Liver (tissue), 9 donors: ENCODE measurements around the gene CEP83. TPM values are rescaled to one million over a fixed set of nuclear protein-coding genes. Genes with fewer than 3 reads are reported as not detected.

Source experiments
- DNase-seq: peaks from one replicate; pipeline ENCODE4 v3.0.0-alpha.2; 2017; ENCODE audit warnings: low spot score
- H3K27ac ChIP-seq, 2 donors: one replicate each; pipeline ENCODE4 v1.7.0; 2013; ENCODE audit warnings: inconsistent platforms in 2 of 2, low read length in 2 of 2, control low read depth in 1 of 2, low read depth in 1 of 2, mild to moderate bottlenecking in 1 of 2
- H3K27me3 ChIP-seq, 4 donors: one replicate each; pipeline versions ENCODE4 v1.6.1 to v1.7.0; 2013; ENCODE audit warnings: low read length in 3 of 4, inconsistent platforms in 1 of 4, mild to moderate bottlenecking in 1 of 4, moderate library complexity in 1 of 4; ENCODE audit not compliant: control insufficient read depth in 4 of 4, insufficient read depth in 4 of 4
- H3K36me3 ChIP-seq, 4 donors: one replicate each; pipeline versions ENCODE4 v1.6.1 to v1.7.0; 2013; ENCODE audit warnings: low read length in 3 of 4, mild to moderate bottlenecking in 3 of 4, low read depth in 1 of 4, moderate library complexity in 1 of 4; ENCODE audit not compliant: control insufficient read depth in 4 of 4, insufficient read depth in 3 of 4
- H3K4me1 ChIP-seq, 4 donors: one replicate each; pipeline versions ENCODE4 v1.6.1 to v1.7.0; 2013; ENCODE audit warnings: low read length in 3 of 4, mild to moderate bottlenecking in 3 of 4, moderate library complexity in 1 of 4; ENCODE audit not compliant: control insufficient read depth in 4 of 4, insufficient read depth in 4 of 4
- H3K4me3 ChIP-seq, 3 donors: one replicate each; pipeline versions ENCODE4 v1.6.1 to v1.7.0; 2013; ENCODE audit warnings: low read length in 3 of 3, control low read depth in 1 of 3, low read depth in 1 of 3, mild to moderate bottlenecking in 1 of 3
- H3K9ac ChIP-seq, 2 donors: one replicate each; pipeline ENCODE4 v1.7.0; 2013; ENCODE audit warnings: low read length in 2 of 2, mild to moderate bottlenecking in 2 of 2, moderate library complexity in 2 of 2, control low read depth in 1 of 2, low read depth in 1 of 2
- H3K9me3 ChIP-seq, 4 donors: one replicate each; pipeline versions ENCODE4 v1.6.1 to v1.7.0; 2013; ENCODE audit warnings: low read length in 3 of 4; ENCODE audit not compliant: control insufficient read depth in 4 of 4
- ATF3 ChIP-seq: IDR thresholded peaks from 2 replicates; pipeline ENCODE4 v1.6.1; 2016; ENCODE audit warnings: antibody characterized with exemption
- CTCF ChIP-seq: fragments of 150-350 bp; IDR thresholded peaks from 2 replicates; pipeline ENCODE4 v1.5.1; 2017; ENCODE audit warnings: improper control_type of control experiment, low read depth, low read length; ENCODE audit not compliant: missing input control
- EGR1 ChIP-seq, 2 donors: IDR thresholded peaks; 2 replicates each; pipeline ENCODE4 v1.6.1; 2016 to 2018; ENCODE audit warnings: antibody characterized with exemption in 2 of 2, low read depth in 2 of 2
- FOXA1 ChIP-seq: IDR thresholded peaks from 2 replicates; pipeline ENCODE4 v1.6.1; 2016; ENCODE audit warnings: antibody characterized with exemption
- FOXA2 ChIP-seq: IDR thresholded peaks from 2 replicates; pipeline ENCODE4 v1.6.1; 2016; ENCODE audit warnings: antibody characterized with exemption
- GABPA ChIP-seq, 2 donors: IDR thresholded peaks in 1 of 2; conservative IDR thresholded peaks in 1 of 2; 2 replicates each; pipeline ENCODE4 v1.6.1; 2016; ENCODE audit warnings: antibody characterized with exemption in 2 of 2, mild to moderate bottlenecking in 1 of 2, moderate library complexity in 1 of 2
- HNF4A ChIP-seq, 2 donors: conservative IDR thresholded peaks; 2 replicates each; pipeline ENCODE4 v1.6.1; 2016; ENCODE audit warnings: antibody characterized with exemption in 2 of 2, mild to moderate bottlenecking in 2 of 2
- HNF4G ChIP-seq: IDR thresholded peaks from 2 replicates; pipeline ENCODE4 v1.6.1; 2016; ENCODE audit warnings: antibody characterized with exemption
- JUND ChIP-seq, 2 donors: IDR thresholded peaks; 2 replicates each; pipeline ENCODE4 v1.6.1; 2016; ENCODE audit warnings: antibody characterized with exemption in 2 of 2
- MAX ChIP-seq: IDR thresholded peaks from 2 replicates; pipeline ENCODE4 v1.6.1; 2016; ENCODE audit warnings: antibody characterized with exemption
- NR2F2 ChIP-seq: IDR thresholded peaks from 2 replicates; pipeline ENCODE4 v1.6.1; 2016; ENCODE audit warnings: antibody characterized with exemption
- RAD21 ChIP-seq, 2 donors: IDR thresholded peaks; 2 replicates each; pipeline ENCODE4 v1.6.1; 2016; ENCODE audit warnings: antibody characterized with exemption in 2 of 2, mild to moderate bottlenecking in 2 of 2
- REST ChIP-seq: IDR thresholded peaks from 2 replicates; pipeline ENCODE4 v1.6.1; 2016; ENCODE audit warnings: antibody characterized with exemption, mild to moderate bottlenecking
- RXRA ChIP-seq, 2 donors: IDR thresholded peaks; 2 replicates each; pipeline ENCODE4 v1.6.1; 2017 to 2018; ENCODE audit warnings: antibody characterized with exemption in 2 of 2, mild to moderate bottlenecking in 1 of 2
- SP1 ChIP-seq: IDR thresholded peaks from 2 replicates; pipeline ENCODE4 v1.6.1; 2018; ENCODE audit warnings: antibody characterized with exemption, mild to moderate bottlenecking
- TAF1 ChIP-seq: conservative IDR thresholded peaks from 2 replicates; pipeline ENCODE4 v1.6.1; 2016; ENCODE audit warnings: antibody characterized with exemption, mild to moderate bottlenecking
- YY1 ChIP-seq: IDR thresholded peaks from 2 replicates; pipeline ENCODE4 v1.6.1; 2016; ENCODE audit warnings: antibody characterized with exemption, mild to moderate bottlenecking
- ZBTB33 ChIP-seq: IDR thresholded peaks from 2 replicates; pipeline ENCODE4 v1.6.1; 2016; ENCODE audit warnings: antibody characterized with exemption
- WGBS: extraction: QIAGEN DNeasy Blood & Tissue Kit; methylation state at CpG from one replicate; pipeline ENCODE4 v1.1.7; 2013; 5-methylcytosine and 5-hydroxymethylcytosine counted together
- polyA plus RNA-seq, 2 donors: library from polyadenylated mRNA; stranded (reverse) in 1 of 2; unstranded in 1 of 2; fragments of 200-250 nt in 1 of 2; fragments of >200 nt in 1 of 2; fragmentation: Nextera tagmentation in 1 of 2; extraction: Ambion mirVana in 1 of 2; gene quantifications; one replicate each; pipeline versions ENCODE4 v1.2.1 to v1.2.3, GENCODE V29; 2013 to 2015
- total RNA-seq, 2 donors: library from RNA; depleted of rRNA; stranded (reverse); fragments of >200 nt; gene quantifications; one replicate each; pipeline ENCODE4 v1.2.3, GENCODE V29; 2014
- donor health status: healthy.
- donor health status: healthy.
- donor health status: healthy.
- donor health status: healthy.
- donor health status: healthy.

The CEP83 gene
- total and polyA plus RNA-seq, 4 donors = 1.9 to 8.4 (median 5.2) TPM

GRCh38 chr12:94263011-94263811, 196.5 kb downstream of the CEP83 start:
- Histone ChIP-seq H3K27me3 (no peaks in the 10 kb centered on the region), H3K9ac (no peak overlapping the region), H3K4me3 (no peak overlapping the region), H3K36me3 (no peaks in the 10 kb centered on the region), H3K27ac (peak overlapping the region; percentile 39 to 51), H3K4me1 (no peaks in the 10 kb centered on the region), H3K9me3 (no peaks in the 10 kb centered on the region)
- no peak for DNase-seq
- no peak for TF ChIP-seq MAX
- no peak for TF ChIP-seq EGR1 (IDR thresholded peaks at IDR 0.05; ENCODE audit: low read depth in 2 of 2)
- no peak for TF ChIP-seq CTCF
- TF ChIP-seq FOXA2 = no peak
- TF ChIP-seq RAD21 (IDR thresholded peaks at IDR 0.05) = no peak
- TF ChIP-seq YY1 = no peak
- TF ChIP-seq FOXA1 = no peak
- TF ChIP-seq NR2F2 = no peak
- TF ChIP-seq TAF1 = no peak
- TF ChIP-seq HNF4G = no peak
- no peak for TF ChIP-seq GABPA (IDR thresholded peaks at IDR 0.05 in 1 of 2, conservative IDR thresholded peaks at IDR 0.05 in 1 of 2)
- no peak for TF ChIP-seq JUND (IDR thresholded peaks at IDR 0.05)
- TF ChIP-seq REST = no peak
- no peak for TF ChIP-seq ATF3
- TF ChIP-seq RXRA (IDR thresholded peaks at IDR 0.05) = no peak
- no peak for TF ChIP-seq HNF4A (conservative IDR thresholded peaks at IDR 0.05)
- TF ChIP-seq ZBTB33 = no peak
- no peak for TF ChIP-seq SP1
- 81% methylated on average over 14 of the region's 14 CpGs for WGBS
